Dermis microvascular lymphatic vessel endothelial cell (primary cell): Measurements from ENCODE around the gene FOXF1. TPM values are rescaled to one million over a fixed set of nuclear protein-coding genes. Genes with fewer than 3 reads are reported as not detected.

Experiments used
- DNase-seq, 2 donors: peaks; one replicate each; pipeline versions ENCODE4 v3.0.0 to v3.0.0-alpha.2; 2010; ENCODE audit warnings: low read depth in 2 of 2
- total RNA-seq: library from RNA; depleted of rRNA; stranded (reverse); fragments of >200 nt; gene quantifications from 2 replicates; pipeline ENCODE4 v1.2.1, GENCODE V29; 2014

The FOXF1 gene
- total RNA-seq, 1 donor from 2014 or later = 0.26 TPM

GRCh38 chr16:86533076-86533475 is 22.7 kb downstream of the FOXF1 start:
- no peak for DNase-seq

GRCh38 chr16:86533767-86534351 is 23.5 kb downstream of the FOXF1 start:
- DNase-seq = no peak

GRCh38 chr16:86534779-86535615 is 24.7 kb downstream of the FOXF1 start:
- DNase-seq = no peak

- no peak for DNase-seq
Observed at GRCh38 chr16:86536621-86537020, 26.3 kb downstream of the FOXF1 start.

- DNase-seq = no peak
Observed at GRCh38 chr16:86537486-86537885, 27.2 kb downstream of the FOXF1 start.

GRCh38 chr16:86538196-86538780 is 28.0 kb downstream of the FOXF1 start:
- DNase-seq = no peak

- DNase-seq = no peak
Observed at GRCh38 chr16:86540894-86541293, 30.6 kb downstream of the FOXF1 start.

- DNase-seq = no peak
Observed at GRCh38 chr16:86541560-86541959, 31.2 kb downstream of the FOXF1 start.

- DNase-seq = no peak
Observed at GRCh38 chr16:86542756-86543750, 32.7 kb downstream of the FOXF1 start.

- no peak for DNase-seq
Observed at GRCh38 chr16:86545481-86545880, 35.2 kb downstream of the FOXF1 start.

GRCh38 chr16:86545954-86546637 is 35.8 kb downstream of the FOXF1 start:
- DNase-seq = peak in 1 of 2 donors; percentile 13

GRCh38 chr16:86546638-86547013 is 36.3 kb downstream of the FOXF1 start:
- DNase-seq = no peak

- DNase-seq = no peak
Observed at GRCh38 chr16:86547286-86547685, 37.0 kb downstream of the FOXF1 start.

GRCh38 chr16:86549076-86549892 is 39.0 kb downstream of the FOXF1 start:
- no peak for DNase-seq

GRCh38 chr16:86549893-86550190 is 39.5 kb downstream of the FOXF1 start:
- no peak for DNase-seq

- no peak for DNase-seq
Observed at GRCh38 chr16:86550281-86550680, 40.0 kb downstream of the FOXF1 start.

- no peak for DNase-seq
Observed at GRCh38 chr16:86553356-86553755, 43.0 kb downstream of the FOXF1 start.

- peak in 1 of 2 donors; percentile 16 for DNase-seq
Observed at GRCh38 chr16:86554599-86554916, 44.2 kb downstream of the FOXF1 start.

- peak; percentile 88 to 92 for DNase-seq
Observed at GRCh38 chr16:86554917-86555703, 44.8 kb downstream of the FOXF1 start, which contains the start of gene MTHFSD. TSS of gene MTHFSD (minus strand) at chr16:86555235. CDS start at chr16:86555184, 51 bp downstream.

GRCh38 chr16:86555704-86556075 is 45.4 kb downstream of the FOXF1 start:
- DNase-seq = no peak
